ENCODE measurements around the gene GCSAML.

The GCSAML gene

GRCh38 chr1:247574236-247574635 is 25.3 kb downstream of the GCSAML start:
- H3K27me3 ChIP-seq (ENCODE audit: insufficient read depth, low read length) = no peaks in the 10 kb centered on the region
- no peaks in the 10 kb centered on the region for H3K4me1 ChIP-seq (ENCODE audit: insufficient read depth, low read length)
- H3K36me3 ChIP-seq (ENCODE audit: insufficient read depth, low read length) = no peaks in the 10 kb centered on the region
- no peak overlapping the region for H3K27ac ChIP-seq (ENCODE audit: low read depth, low read length)
- H3K9ac ChIP-seq (ENCODE audit: low read depth, low read length) = no peak overlapping the region
- WGBS = no CpG with 5 or more reads among the region's 1 CpG
- no peak overlapping the region for H3K4me3 ChIP-seq (ENCODE audit: low read length)
- H3K9me3 ChIP-seq (ENCODE audit: insufficient read depth, low read depth, low read length) = no peaks in the 10 kb centered on the region

- Histone ChIP-seq H3K27me3 (ENCODE audit: insufficient read depth, low read length) (no peaks in the 10 kb centered on the region), H3K4me3 (ENCODE audit: low read length) (no peak overlapping the region), H3K4me1 (ENCODE audit: insufficient read depth, low read length) (no peaks in the 10 kb centered on the region), H3K27ac (ENCODE audit: low read depth, low read length) (no peak overlapping the region), H3K9me3 (ENCODE audit: insufficient read depth, low read depth, low read length) (no peaks in the 10 kb centered on the region), H3K36me3 (ENCODE audit: insufficient read depth, low read length) (no peaks in the 10 kb centered on the region), H3K9ac (ENCODE audit: low read depth, low read length) (no peak overlapping the region)
Observed at GRCh38 chr1:247574664-247575063, 25.7 kb downstream of the GCSAML start.

- Histone ChIP-seq H3K4me3 (ENCODE audit: low read length) (no peak overlapping the region), H3K9me3 (ENCODE audit: insufficient read depth, low read depth, low read length) (no peaks in the 10 kb centered on the region), H3K9ac (ENCODE audit: low read depth, low read length) (no peak overlapping the region), H3K36me3 (ENCODE audit: insufficient read depth, low read length) (no peaks in the 10 kb centered on the region), H3K27ac (ENCODE audit: low read depth, low read length) (no peak overlapping the region), H3K27me3 (ENCODE audit: insufficient read depth, low read length) (no peaks in the 10 kb centered on the region), H3K4me1 (ENCODE audit: insufficient read depth, low read length) (no peaks in the 10 kb centered on the region)
- 65% methylated on average over 2 of the region's 3 CpGs for WGBS
Observed at GRCh38 chr1:247576514-247576913, 27.6 kb downstream of the GCSAML start.

GRCh38 chr1:247578946-247579460 is 30.1 kb downstream of the GCSAML start:
- no peak overlapping the region for H3K4me3 ChIP-seq (ENCODE audit: low read length)
- 92% methylated on average over 5 of the region's 5 CpGs for WGBS
- H3K4me1 ChIP-seq (ENCODE audit: insufficient read depth, low read length) = no peaks in the 10 kb centered on the region
- H3K27me3 ChIP-seq (ENCODE audit: insufficient read depth, low read length) = no peaks in the 10 kb centered on the region
- H3K9ac ChIP-seq (ENCODE audit: low read depth, low read length) = no peak overlapping the region
- no peaks in the 10 kb centered on the region for H3K9me3 ChIP-seq (ENCODE audit: insufficient read depth, low read depth, low read length)
- H3K36me3 ChIP-seq (ENCODE audit: insufficient read depth, low read length) = no peaks in the 10 kb centered on the region
- no peak overlapping the region for H3K27ac ChIP-seq (ENCODE audit: low read depth, low read length)

- Histone ChIP-seq H3K36me3 (ENCODE audit: insufficient read depth, low read length) (no peaks in the 10 kb centered on the region), H3K9ac (ENCODE audit: low read depth, low read length) (no peak within 1 kb of the TSS), H3K27ac (ENCODE audit: low read depth, low read length) (no peak within 1 kb of the TSS), H3K4me3 (ENCODE audit: low read length) (no peak within 1 kb of the TSS), H3K27me3 (ENCODE audit: insufficient read depth, low read length) (no peaks in the 10 kb centered on the region), H3K9me3 (ENCODE audit: insufficient read depth, low read depth, low read length) (no peaks in the 10 kb centered on the region), H3K4me1 (ENCODE audit: insufficient read depth, low read length) (no peaks in the 10 kb centered on the region)
- 96% methylated on average over 1 of the region's 2 CpGs for WGBS
Observed at GRCh38 chr1:247588060-247588459, 39.1 kb downstream of the GCSAML start, which contains the start of gene OR2G2. Gene OR2G2, plus strand, starts transcription at chr1:247588360. Its CDS starts 0 bp downstream, at chr1:247588360.

- no peak within 1 kb of the TSS for H3K27ac ChIP-seq (ENCODE audit: low read depth, low read length)
- no peaks in the 10 kb centered on the region for H3K27me3 ChIP-seq (ENCODE audit: insufficient read depth, low read length)
- H3K36me3 ChIP-seq (ENCODE audit: insufficient read depth, low read length) = no peaks in the 10 kb centered on the region
- WGBS = 88% methylated on average over 2 of the region's 2 CpGs
- no peaks in the 10 kb centered on the region for H3K4me1 ChIP-seq (ENCODE audit: insufficient read depth, low read length)
- H3K4me3 ChIP-seq (ENCODE audit: low read length) = no peak within 1 kb of the TSS
- H3K9me3 ChIP-seq (ENCODE audit: insufficient read depth, low read depth, low read length) = no peaks in the 10 kb centered on the region
- no peak within 1 kb of the TSS for H3K9ac ChIP-seq (ENCODE audit: low read depth, low read length)
Observed at GRCh38 chr1:247605286-247605685, 56.4 kb downstream of the GCSAML start, which contains the start of gene OR2G3. Gene OR2G3, plus strand, starts transcription at chr1:247605586. Its CDS starts 0 bp downstream, at chr1:247605586.

DNA sequence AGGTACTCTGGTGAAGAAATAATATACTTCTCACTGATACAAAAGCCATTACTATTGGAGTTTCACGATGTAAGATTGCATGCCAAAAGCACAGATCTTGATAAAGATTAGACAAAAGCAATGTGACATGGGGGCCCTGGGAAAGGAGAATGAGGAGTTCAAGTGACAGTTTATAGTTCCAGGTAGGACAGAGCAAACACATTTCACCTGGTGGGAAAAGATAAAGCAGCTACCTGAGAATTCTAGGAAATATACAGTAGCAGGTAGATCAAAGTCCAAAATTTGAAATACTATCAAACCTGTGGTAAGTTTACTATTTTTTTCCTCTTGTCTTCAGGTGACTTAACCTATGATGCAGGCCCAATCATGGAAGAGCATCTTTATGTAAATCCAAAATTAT is 64.5 kb downstream of the GCSAML start:
- H3K9ac ChIP-seq (ENCODE audit: low read depth, low read length) = no peak overlapping the region
- H3K36me3 ChIP-seq (ENCODE audit: insufficient read depth, low read length) = no peaks in the 10 kb centered on the region
- H3K27me3 ChIP-seq (ENCODE audit: insufficient read depth, low read length) = no peaks in the 10 kb centered on the region
- 74% methylated on average over 1 of the region's 1 CpG for WGBS
- H3K4me1 ChIP-seq (ENCODE audit: insufficient read depth, low read length) = no peaks in the 10 kb centered on the region
- no peak overlapping the region for H3K27ac ChIP-seq (ENCODE audit: low read depth, low read length)
- H3K4me3 ChIP-seq (ENCODE audit: low read length) = no peak overlapping the region
- no peaks in the 10 kb centered on the region for H3K9me3 ChIP-seq (ENCODE audit: insufficient read depth, low read depth, low read length)

GRCh38 chr1:247614625-247615024 is 65.7 kb downstream of the GCSAML start:
- 90% methylated on average over 5 of the region's 5 CpGs for WGBS

More at GRCh38 chr1:247614625-247615024, 65.7 kb downstream of the GCSAML start:
- Histone ChIP-seq H3K36me3 (ENCODE audit: insufficient read depth, low read length) (no peaks in the 10 kb centered on the region), H3K4me3 (ENCODE audit: low read length) (no peak overlapping the region), H3K27me3 (ENCODE audit: insufficient read depth, low read length) (no peaks in the 10 kb centered on the region), H3K4me1 (ENCODE audit: insufficient read depth, low read length) (no peaks in the 10 kb centered on the region), H3K9ac (ENCODE audit: low read depth, low read length) (no peak overlapping the region), H3K9me3 (ENCODE audit: insufficient read depth, low read depth, low read length) (no peaks in the 10 kb centered on the region), H3K27ac (ENCODE audit: low read depth, low read length) (no peak overlapping the region)
